Hepatocyte (in vitro differentiated cells): Measurements from ENCODE around the gene DAAM2.

Source experiments
- EZH2 ChIP-seq: fragments of 200-600 bp; sonication (generic); IDR thresholded peaks from 2 replicates; pipeline ENCODE4 v1.6.1; 2016; ENCODE audit warnings: antibody characterized with exemption, mild to moderate bottlenecking, borderline replicate concordance
- EZH2phosphoT487 ChIP-seq: fragments of 200-600 bp; sonication (generic); IDR thresholded peaks from one replicate; pipeline ENCODE4 v1.6.1; 2018; ENCODE audit warnings: antibody characterized with exemption, mild to moderate bottlenecking, low read depth, moderate library complexity; ENCODE audit not compliant: unreplicated experiment, severe bottlenecking
- TF ChIP-seq, protein P1 (sequence below): fragments of 200-600 bp; sonication (generic); IDR thresholded peaks from 2 replicates; pipeline ENCODE4 v1.5.1; 2016; ENCODE audit warnings: antibody characterized with exemption, mild to moderate bottlenecking; ENCODE audit not compliant: poor library complexity

DNA sequence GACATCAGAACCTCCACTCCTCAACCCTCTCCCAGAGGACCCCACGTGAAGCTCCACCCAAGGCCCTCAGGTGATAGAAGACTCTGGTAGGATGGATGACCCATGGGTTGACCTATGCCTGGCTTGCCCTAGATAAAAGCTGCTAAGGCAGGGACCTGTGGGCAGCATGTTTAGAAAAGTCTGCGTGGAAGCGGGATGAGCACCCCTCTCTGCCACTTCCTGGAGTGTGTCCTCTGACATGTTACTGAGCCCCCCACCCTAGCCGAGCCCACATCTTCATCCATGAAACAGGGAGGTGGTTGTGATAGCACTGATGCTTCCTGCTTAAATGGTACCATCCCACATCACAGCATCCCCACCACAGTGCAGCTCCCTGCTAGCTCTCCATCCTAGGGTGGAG is 120.3 kb downstream of the DAAM2 start:
- TF ChIP-seq EZH2 (no peak), EZH2phosphoT487 (no peak)
- TF ChIP-seq, protein P1, sequence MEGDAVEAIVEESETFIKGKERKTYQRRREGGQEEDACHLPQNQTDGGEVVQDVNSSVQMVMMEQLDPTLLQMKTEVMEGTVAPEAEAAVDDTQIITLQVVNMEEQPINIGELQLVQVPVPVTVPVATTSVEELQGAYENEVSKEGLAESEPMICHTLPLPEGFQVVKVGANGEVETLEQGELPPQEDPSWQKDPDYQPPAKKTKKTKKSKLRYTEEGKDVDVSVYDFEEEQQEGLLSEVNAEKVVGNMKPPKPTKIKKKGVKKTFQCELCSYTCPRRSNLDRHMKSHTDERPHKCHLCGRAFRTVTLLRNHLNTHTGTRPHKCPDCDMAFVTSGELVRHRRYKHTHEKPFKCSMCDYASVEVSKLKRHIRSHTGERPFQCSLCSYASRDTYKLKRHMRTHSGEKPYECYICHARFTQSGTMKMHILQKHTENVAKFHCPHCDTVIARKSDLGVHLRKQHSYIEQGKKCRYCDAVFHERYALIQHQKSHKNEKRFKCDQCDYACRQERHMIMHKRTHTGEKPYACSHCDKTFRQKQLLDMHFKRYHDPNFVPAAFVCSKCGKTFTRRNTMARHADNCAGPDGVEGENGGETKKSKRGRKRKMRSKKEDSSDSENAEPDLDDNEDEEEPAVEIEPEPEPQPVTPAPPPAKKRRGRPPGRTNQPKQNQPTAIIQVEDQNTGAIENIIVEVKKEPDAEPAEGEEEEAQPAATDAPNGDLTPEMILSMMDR, result no peak
